HepG2 (cell line): ENCODE results near the gene SLC2A10. TPM values are rescaled to one million over a fixed set of nuclear protein-coding genes. Genes with fewer than 3 reads are reported as not detected.

Experiments used
- ATAC-seq: fragments of 200-7000 bp; cut with Tn5 transposase; 3 replicates; pipeline ENCODE4 v1.9.1; 2020; ENCODE audit warnings: mild to moderate bottlenecking, moderate library complexity
- BruUV-seq: library from RNA; stranded (reverse); fragments of 400-500 nt; replicated peaks from 2 replicates; lab custom pipeline; 2021; lab: Mats Ljungman, UMichigan
- CTCF ChIA-PET: fragments of 300-600 bp; formaldehyde crosslinking; extraction: SDS; loops from one replicate; lab custom pipeline; 2021; ENCODE audit warnings: low total read pairs, inconsistent platforms, low intra/inter-chr PET ratio; lab: Yijun Ruan, JAX
- POLR2A ChIA-PET: fragments of 350-600 bp; sonication (Branson Sonifier 250); formaldehyde crosslinking; loops from one replicate; lab custom pipeline; 2020; ENCODE audit warnings: antibody characterized with exemption, inconsistent platforms; lab: Yijun Ruan, JAX
- DNase-seq: peaks from one replicate; pipeline ENCODE4 v3.0.0-alpha.2; 2015; ENCODE audit warnings: low spot score
- FAIRE-seq: peaks from 3 replicates; lab custom pipeline; 2011; peaks lifted over from hg19 to GRCh38; lab: Jason Lieb, UNC
- H2AFZ ChIP-seq: one replicate; pipeline ENCODE4 v1.6.1; 2011; ENCODE audit warnings: low read length, inconsistent platforms
- H3K27ac ChIP-seq: fragments of 300-600 bp; 3 replicates; pipeline ENCODE4 v1.8.0; 2011; ENCODE audit warnings: mixed run types, mild to moderate bottlenecking, mixed read lengths, low read length, inconsistent platforms; ENCODE audit not compliant: insufficient read depth; ENCODE audit errors: extremely low read length
- H3K27me3 ChIP-seq, 2 experiments: fragments of 200-600 bp in 1 of 2; 2 replicates in 1 of 2; 3 replicates in 1 of 2; pipeline versions ENCODE4 v1.6.0 to v1.8.0; 2011; ENCODE audit warnings: low read length in 2 of 2, mild to moderate bottlenecking in 2 of 2, moderate library complexity in 2 of 2, inconsistent platforms in 1 of 2; ENCODE audit not compliant: insufficient read depth in 2 of 2, control insufficient read depth in 1 of 2
- H3K36me3 ChIP-seq, 2 experiments: fragments of 200-600 bp in 1 of 2; replicated peaks in 1 of 2; 2 replicates in 1 of 2; 3 replicates in 1 of 2; pipeline versions ENCODE4 v1.5.1 to v1.8.0; 2011; ENCODE audit warnings: low read length in 2 of 2, inconsistent platforms in 1 of 2; ENCODE audit not compliant: insufficient read depth in 2 of 2, control insufficient read depth in 1 of 2
- H3K4me1 ChIP-seq: 2 replicates; pipeline ENCODE4 v1.5.1; 2012; ENCODE audit warnings: low read length, inconsistent platforms; ENCODE audit not compliant: insufficient read depth
- H3K4me2 ChIP-seq: 2 replicates; pipeline ENCODE4 v1.6.0; 2011; ENCODE audit warnings: low read depth, low read length, inconsistent platforms
- H3K4me3 ChIP-seq, 3 experiments: fragments of 200-600 bp in 1 of 3; sonication (generic), shearing (Covaris generic) in 1 of 3; replicated peaks in 1 of 3; 2 replicates each; pipeline ENCODE4 v1.5.1; 2011 to 2016; ENCODE audit warnings: low read length in 3 of 3, inconsistent platforms in 2 of 3, low read depth in 2 of 3, mild to moderate bottlenecking in 2 of 3, control low read depth in 1 of 3, mixed read lengths in 1 of 3; ENCODE audit not compliant: insufficient read depth in 1 of 3
- H3K79me2 ChIP-seq: one replicate; pipeline ENCODE4 v1.6.1; 2011; ENCODE audit warnings: low read length, inconsistent platforms; ENCODE audit not compliant: insufficient read depth
- H3K9ac ChIP-seq: 2 replicates; pipeline ENCODE4 v1.6.0; 2011; ENCODE audit warnings: mild to moderate bottlenecking, low read depth, low read length, inconsistent platforms; ENCODE audit not compliant: insufficient read depth
- H3K9me3 ChIP-seq: 2 replicates; pipeline ENCODE4 v1.5.1; 2012; ENCODE audit warnings: mild to moderate bottlenecking, low read length
- H4K20me1 ChIP-seq: 2 replicates; pipeline ENCODE4 v1.6.0; 2011; ENCODE audit warnings: inconsistent platforms, mild to moderate bottlenecking, low read length, moderate library complexity; ENCODE audit not compliant: insufficient read depth
- GPBP1L1 ChIP-seq: sonication (generic); formaldehyde crosslinking; IDR thresholded peaks from 2 replicates; pipeline ENCODE4 v1.5.0; 2020; ENCODE audit warnings: mild to moderate bottlenecking, missing genetic modification reagents
- IRF1 ChIP-seq: sonication (generic); formaldehyde crosslinking; IDR thresholded peaks from 2 replicates; pipeline ENCODE4 v1.4.0; 2020; ENCODE audit warnings: low read depth, mild to moderate bottlenecking, missing genetic modification reagents
- JDP2 ChIP-seq: sonication (generic); formaldehyde crosslinking; IDR thresholded peaks from 2 replicates; pipeline ENCODE4 v1.8.1; 2022; ENCODE audit warnings: missing genetic modification reagents, borderline replicate concordance
- NFRKB ChIP-seq: fragments of 450-650 bp; IDR thresholded peaks from 2 replicates; pipeline ENCODE4 v1.6.1; 2017
- RFX1 ChIP-seq: fragments of 450-650 bp; IDR thresholded peaks from 2 replicates; pipeline ENCODE4 v1.6.1; 2017
- RFX3 ChIP-seq: IDR thresholded peaks from 2 replicates; pipeline ENCODE4 v1.6.1; 2016; ENCODE audit warnings: missing biosample characterization, missing genetic modification reagents
- SAP130 ChIP-seq: IDR thresholded peaks from 2 replicates; pipeline ENCODE4 v1.6.1; 2016; ENCODE audit warnings: low read depth
- SMYD3 ChIP-seq: sonication (generic); formaldehyde crosslinking; IDR thresholded peaks from 2 replicates; pipeline ENCODE4 v1.8.1; 2023; ENCODE audit warnings: mild to moderate bottlenecking, missing genetic modification reagents
- WGBS: methylation state at CpG from one replicate; pipeline ENCODE4 v1.1.6; 2017; ENCODE audit warnings: low lambda C conversion rate; 5-methylcytosine and 5-hydroxymethylcytosine counted together
- in situ Hi-C: cut with HindIII; loops from 2 replicates; pipeline ENCODE4 v1.10.0; 2017; ENCODE audit warnings: low pct_unique_long_range_greater_than_20kb; ENCODE audit not compliant: extremely low pct_ligation_motif_present
- intact Hi-C: fragments of 100-400 bp; cut with micrococcal nuclease; formaldehyde crosslinking; loops from one replicate; pipeline ENCODE4 v1.10.0; 2022; ENCODE audit not compliant: unreplicated experiment
- polyA plus RNA-seq, 8 experiments: library from polyadenylated mRNA; depleted of rRNA in 3 of 8; stranded (reverse) in 7 of 8; unstranded in 1 of 8; fragments of >200 nt; fragmentation: Illumina TruSeq in 4 of 8; extraction: Trizol in 4 of 8; gene quantifications; 2 replicates each; pipeline versions ENCODE4 v1.2.1 to v1.2.3, GENCODE V29; 2011 to 2016; ENCODE audit warnings: low read depth in 4 of 8, missing spikeins in 1 of 8, mixed read lengths in 1 of 8; ENCODE audit not compliant: insufficient read depth in 1 of 8
- total RNA-seq, 5 experiments: library from RNA; depleted of rRNA; stranded (reverse); fragments of >200 nt; fragmentation: Illumina TruSeq; extraction: Trizol; gene quantifications; 2 replicates each; pipeline ENCODE4 v1.2.3, GENCODE V29; 2016; ENCODE audit warnings: low read depth in 1 of 5
- TF ChIP-seq, protein P1 (sequence below): sonication (generic); formaldehyde crosslinking; conservative IDR thresholded peaks from 2 replicates; pipeline ENCODE4 v1.8.0; 2022; ENCODE audit warnings: mild to moderate bottlenecking, moderate library complexity, missing genetic modification reagents

The SLC2A10 gene
- total and polyA plus RNA-seq, 2 of the 13 experiments (the other 11 are each of a cell fraction or from before 2014, with no cell fraction given): 16.0 to 18.4 TPM

GRCh38 chr20:46695892-46696291 lies 13.6 kb upstream of the SLC2A10 start:
- intact Hi-C loops: no loop called here
- H2AFZ ChIP-seq: peak overlapping the region; percentile 3
- H3K9ac ChIP-seq: 0 out of 2 replicates have a peak overlapping the region, but pooled peaks have one; percentile 16
- peak overlapping the region; percentile 17 for H3K4me2 ChIP-seq
- H3K36me3 ChIP-seq: no peaks in the 10 kb centered on the region
- H3K27me3 ChIP-seq: no peaks in the 10 kb centered on the region
- H3K79me2 ChIP-seq: no peaks in the 10 kb centered on the region
- no peaks in the 10 kb centered on the region for H3K9me3 ChIP-seq
- DNase-seq (no peak), FAIRE-seq (no peak), ATAC-seq (peak; percentile 23; the same call in 2 of the 3 replicates)
- in situ Hi-C loops: no loop called here
- no peak overlapping the region for H3K4me3 ChIP-seq
- no peaks in the 10 kb centered on the region for H4K20me1 ChIP-seq
- no TSS peak for BruUV-seq
- H3K4me1 ChIP-seq: peaks cover 53% of the 10 kb centered on the region
- TF ChIP-seq IRF1 (no peak), RFX1 (peak; percentile 67), SMYD3 (CRISPR knock-in tag) (no peak), SAP130 (CRISPR knock-in tag) (0 out of 2 replicates have a peak, but pooled peaks have one; percentile 15), GPBP1L1 (CRISPR knock-in tag) (no peak), RFX3 (CRISPR knock-in tag) (peak; percentile 67), JDP2 (CRISPR knock-in tag) (no peak), NFRKB (no peak)
- TF ChIP-seq, protein P1, sequence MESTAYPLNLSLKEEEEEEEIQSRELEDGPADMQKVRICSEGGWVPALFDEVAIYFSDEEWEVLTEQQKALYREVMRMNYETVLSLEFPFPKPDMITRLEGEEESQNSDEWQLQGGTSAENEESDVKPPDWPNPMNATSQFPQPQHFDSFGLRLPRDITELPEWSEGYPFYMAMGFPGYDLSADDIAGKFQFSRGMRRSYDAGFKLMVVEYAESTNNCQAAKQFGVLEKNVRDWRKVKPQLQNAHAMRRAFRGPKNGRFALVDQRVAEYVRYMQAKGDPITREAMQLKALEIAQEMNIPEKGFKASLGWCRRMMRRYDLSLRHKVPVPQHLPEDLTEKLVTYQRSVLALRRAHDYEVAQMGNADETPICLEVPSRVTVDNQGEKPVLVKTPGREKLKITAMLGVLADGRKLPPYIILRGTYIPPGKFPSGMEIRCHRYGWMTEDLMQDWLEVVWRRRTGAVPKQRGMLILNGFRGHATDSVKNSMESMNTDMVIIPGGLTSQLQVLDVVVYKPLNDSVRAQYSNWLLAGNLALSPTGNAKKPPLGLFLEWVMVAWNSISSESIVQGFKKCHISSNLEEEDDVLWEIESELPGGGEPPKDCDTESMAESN: 0 out of 2 replicates have a peak, but pooled peaks have one; percentile 2
- WGBS: 4% methylated on average over 3 of the region's 3 CpGs
- POLR2A ChIA-PET: no interaction called here
- no peak overlapping the region for H3K27ac ChIP-seq
- CTCF ChIA-PET: no interaction called here
